KMS-11 (cell line): Measurements from ENCODE around the gene MPO.

Experiments
- H2AFZ ChIP-seq: fragments of 200-600 bp; sonication (generic); 2 replicates; pipeline ENCODE4 v1.6.1; 2016; ENCODE audit warnings: antibody characterized with exemption, mixed run types, low read depth
- H3K27ac ChIP-seq: fragments of 200-600 bp; sonication (generic); 2 replicates; pipeline ENCODE4 v1.6.1; 2016; ENCODE audit warnings: mild to moderate bottlenecking, mixed run types
- H3K27me3 ChIP-seq: fragments of 200-600 bp; sonication (generic); 2 replicates; pipeline ENCODE4 v1.6.1; 2017; ENCODE audit warnings: mild to moderate bottlenecking, low read depth, mixed run types, moderate library complexity; ENCODE audit not compliant: insufficient read depth
- H3K36me3 ChIP-seq: fragments of 200-600 bp; sonication (generic); 2 replicates; pipeline ENCODE4 v1.6.1; 2017; ENCODE audit warnings: mild to moderate bottlenecking, mixed run types; ENCODE audit not compliant: insufficient read depth
- H3K4me1 ChIP-seq: fragments of 200-600 bp; sonication (generic); 2 replicates; pipeline ENCODE4 v1.6.1; 2016; ENCODE audit warnings: mild to moderate bottlenecking, low read depth, mixed run types; ENCODE audit not compliant: poor library complexity, severe bottlenecking
- H3K4me2 ChIP-seq: fragments of 200-600 bp; sonication (generic); 2 replicates; pipeline ENCODE4 v1.7.0; 2016; ENCODE audit warnings: mild to moderate bottlenecking, mixed run types
- H3K4me3 ChIP-seq: fragments of 200-600 bp; sonication (generic); IDR thresholded peaks from 2 replicates; pipeline ENCODE4 v1.6.1; 2017; ENCODE audit warnings: low read depth, low read length, mixed read lengths; ENCODE audit not compliant: insufficient read depth
- H3K79me2 ChIP-seq: fragments of 200-600 bp; sonication (generic); 2 replicates; pipeline ENCODE4 v1.6.1; 2016; ENCODE audit warnings: low read depth, mixed run types; ENCODE audit not compliant: insufficient read depth
- H3K9ac ChIP-seq: fragments of 200-600 bp; sonication (generic); 2 replicates; pipeline ENCODE4 v1.6.1; 2016; ENCODE audit warnings: mild to moderate bottlenecking, mixed run types
- H4K20me1 ChIP-seq: fragments of 200-600 bp; sonication (generic); 2 replicates; pipeline ENCODE4 v1.6.1; 2016; ENCODE audit warnings: mild to moderate bottlenecking, mixed run types; ENCODE audit not compliant: insufficient read depth
- TF ChIP-seq, protein P1 (sequence below): fragments of 200-600 bp; sonication (generic); conservative IDR thresholded peaks from 2 replicates; pipeline ENCODE4 v1.6.1; 2017; ENCODE audit warnings: low read depth, mild to moderate bottlenecking, antibody characterized with exemption, low read length, moderate library complexity, mixed read lengths

The MPO gene

DNA sequence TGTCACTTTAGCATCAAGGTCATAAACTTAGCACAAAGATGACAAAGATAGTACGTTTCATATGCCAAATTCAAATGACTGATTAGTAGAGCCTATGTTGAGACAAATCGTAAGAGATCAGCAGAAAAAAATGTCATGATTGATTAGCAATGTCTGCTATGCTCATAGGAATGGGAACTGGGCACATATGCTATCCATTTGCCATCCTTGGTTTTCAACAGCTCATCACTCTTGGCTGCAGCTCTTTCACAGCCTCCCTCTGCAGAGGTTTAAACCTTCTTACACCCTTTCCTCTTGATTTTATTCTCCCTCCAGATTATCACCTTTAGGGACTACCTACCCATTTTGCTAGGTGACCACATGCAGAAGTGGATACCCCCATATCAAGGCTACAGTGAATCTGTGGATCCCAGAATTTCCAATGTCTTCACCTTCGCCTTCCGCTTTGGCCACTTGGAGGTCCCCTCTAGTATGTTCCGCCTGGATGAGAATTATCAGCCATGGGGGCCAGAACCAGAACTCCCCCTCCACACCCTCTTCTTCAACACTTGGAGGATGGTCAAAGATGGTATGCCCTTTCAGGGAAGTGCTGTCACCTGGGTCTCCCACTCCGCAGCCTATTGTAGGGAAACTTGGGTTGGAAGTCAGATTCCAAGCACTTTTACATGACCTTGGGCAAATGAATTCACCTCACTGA, 16.2 kb downstream of the MPO start:
- H3K4me2 ChIP-seq, result no peak overlapping the region
- TF ChIP-seq, protein P1, sequence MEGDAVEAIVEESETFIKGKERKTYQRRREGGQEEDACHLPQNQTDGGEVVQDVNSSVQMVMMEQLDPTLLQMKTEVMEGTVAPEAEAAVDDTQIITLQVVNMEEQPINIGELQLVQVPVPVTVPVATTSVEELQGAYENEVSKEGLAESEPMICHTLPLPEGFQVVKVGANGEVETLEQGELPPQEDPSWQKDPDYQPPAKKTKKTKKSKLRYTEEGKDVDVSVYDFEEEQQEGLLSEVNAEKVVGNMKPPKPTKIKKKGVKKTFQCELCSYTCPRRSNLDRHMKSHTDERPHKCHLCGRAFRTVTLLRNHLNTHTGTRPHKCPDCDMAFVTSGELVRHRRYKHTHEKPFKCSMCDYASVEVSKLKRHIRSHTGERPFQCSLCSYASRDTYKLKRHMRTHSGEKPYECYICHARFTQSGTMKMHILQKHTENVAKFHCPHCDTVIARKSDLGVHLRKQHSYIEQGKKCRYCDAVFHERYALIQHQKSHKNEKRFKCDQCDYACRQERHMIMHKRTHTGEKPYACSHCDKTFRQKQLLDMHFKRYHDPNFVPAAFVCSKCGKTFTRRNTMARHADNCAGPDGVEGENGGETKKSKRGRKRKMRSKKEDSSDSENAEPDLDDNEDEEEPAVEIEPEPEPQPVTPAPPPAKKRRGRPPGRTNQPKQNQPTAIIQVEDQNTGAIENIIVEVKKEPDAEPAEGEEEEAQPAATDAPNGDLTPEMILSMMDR, result no peak
- no peak overlapping the region for H3K9ac ChIP-seq
- H3K4me1 ChIP-seq, result peaks cover 6% of the 10 kb centered on the region
- H3K27me3 ChIP-seq, result no peaks in the 10 kb centered on the region
- H3K36me3 ChIP-seq, result no peaks in the 10 kb centered on the region
- no peaks in the 10 kb centered on the region for H3K79me2 ChIP-seq
- H2AFZ ChIP-seq, result no peak overlapping the region
- H3K27ac ChIP-seq, result no peak overlapping the region
- H4K20me1 ChIP-seq, result no peaks in the 10 kb centered on the region
- no peak overlapping the region for H3K4me3 ChIP-seq

DNA sequence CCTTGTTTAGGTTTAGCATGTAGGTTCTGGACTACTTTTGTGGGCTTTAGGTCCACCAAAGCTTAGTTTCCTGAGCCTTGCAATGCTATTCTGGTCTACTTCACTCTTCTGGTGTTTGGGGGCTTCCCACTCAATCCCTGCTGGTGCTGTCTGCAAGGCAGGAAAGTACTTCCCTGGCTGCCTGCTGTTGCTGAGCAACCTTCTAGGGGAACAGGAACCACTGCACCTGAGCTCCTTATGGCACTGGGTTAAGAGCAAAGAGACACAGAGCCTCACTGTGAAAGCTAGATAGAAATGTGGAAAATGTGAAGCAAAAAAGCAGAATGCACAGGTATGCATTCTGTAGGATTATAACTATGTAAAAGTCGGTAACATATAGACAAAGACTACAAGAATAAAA, 17.0 kb downstream of the MPO start:
- Histone ChIP-seq H3K79me2 (no peaks in the 10 kb centered on the region), H4K20me1 (no peaks in the 10 kb centered on the region), H3K4me2 (no peak overlapping the region), H3K36me3 (no peaks in the 10 kb centered on the region), H3K9ac (no peak overlapping the region), H3K4me3 (no peak overlapping the region), H3K4me1 (peaks cover 6% of the 10 kb centered on the region), H2AFZ (no peak overlapping the region), H3K27ac (no peak overlapping the region), H3K27me3 (no peaks in the 10 kb centered on the region)
- TF ChIP-seq, protein P1, result no peak

- Histone ChIP-seq H4K20me1 (no peaks in the 10 kb centered on the region), H3K4me2 (no peak overlapping the region), H3K4me3 (no peak overlapping the region), H3K27me3 (no peaks in the 10 kb centered on the region), H3K9ac (no peak overlapping the region), H3K79me2 (no peaks in the 10 kb centered on the region), H3K4me1 (peaks cover 6% of the 10 kb centered on the region), H3K36me3 (no peaks in the 10 kb centered on the region), H2AFZ (no peak overlapping the region), H3K27ac (no peak overlapping the region)
- TF ChIP-seq, protein P1, result no peak
These were observed 18.6 kb downstream of the MPO start for GRCh38 chr17:58262149-58262548.

DNA sequence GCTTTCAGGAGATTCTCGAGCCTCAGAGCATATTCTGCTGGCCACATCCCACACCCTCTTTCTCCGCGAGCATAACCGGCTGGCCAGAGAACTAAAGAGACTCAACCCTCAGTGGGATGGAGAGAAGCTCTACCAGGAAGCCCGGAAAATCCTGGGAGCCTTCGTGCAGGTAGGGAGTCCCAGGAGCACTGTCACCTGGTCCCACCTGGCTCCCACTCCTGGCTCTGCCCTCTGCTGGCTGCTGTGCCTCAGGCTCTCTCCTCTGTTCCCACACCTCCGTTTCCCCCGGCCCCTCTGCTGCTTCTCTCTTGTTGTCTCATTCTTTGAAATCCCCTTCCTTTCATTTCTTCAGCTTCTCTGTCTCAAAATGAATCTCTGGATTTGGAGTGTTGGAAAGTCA, 25.9 kb downstream of the MPO start:
- no peaks in the 10 kb centered on the region for H4K20me1 ChIP-seq
- H3K4me1 ChIP-seq, result peaks cover 2% of the 10 kb centered on the region
- no peak overlapping the region for H3K27ac ChIP-seq
- no peak overlapping the region for H3K4me2 ChIP-seq
- H2AFZ ChIP-seq, result no peak overlapping the region
- TF ChIP-seq, protein P1, result no peak
- H3K9ac ChIP-seq, result no peak overlapping the region
- H3K79me2 ChIP-seq, result no peaks in the 10 kb centered on the region
- H3K36me3 ChIP-seq, result no peaks in the 10 kb centered on the region
- no peak overlapping the region for H3K4me3 ChIP-seq
- H3K27me3 ChIP-seq, result no peaks in the 10 kb centered on the region
